ENCODE results near the gene ABCA4. TPM values are rescaled to one million over a fixed set of nuclear protein-coding genes. Genes with fewer than 3 reads are reported as not detected.
"Not testable (repeated sequence)": the region's sequence is repeated elsewhere in the genome, so short reads cannot be mapped to it uniquely, and the experiment has no call there.

ABCA4 gene
- total RNA-seq, 1 donor from 2014 or later, result 2.1 TPM

DNA sequence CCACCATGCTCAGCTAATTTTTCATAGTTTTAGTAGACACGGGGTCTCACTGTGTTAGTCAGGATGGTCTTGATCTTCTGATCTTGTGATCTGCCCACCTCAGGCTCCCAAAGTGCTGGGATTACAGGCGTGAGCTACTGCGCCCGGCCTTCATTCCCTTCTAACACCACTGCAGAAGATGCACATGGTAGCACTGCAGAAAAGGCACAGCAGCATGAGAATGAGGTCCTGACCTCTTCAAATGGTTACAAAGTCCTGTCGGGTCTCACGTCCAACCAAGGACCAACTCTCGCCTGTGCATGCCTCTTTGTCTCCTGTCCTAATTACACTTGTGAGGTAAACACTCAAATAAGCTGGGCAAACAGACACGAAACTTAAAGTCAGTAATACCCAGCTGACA is 128.8 kb downstream of the ABCA4 start:
- no peaks in the 10 kb centered on the region for H3K36me3 ChIP-seq (ENCODE audit: control insufficient read depth in 3 of 3, insufficient read depth in 3 of 3, low read length in 3 of 3)
- no peaks in the 10 kb centered on the region for H3K27me3 ChIP-seq (ENCODE audit: control insufficient read depth in 3 of 3, insufficient read depth in 3 of 3, low read length in 3 of 3)
- peaks cover 4 to 12% (median 8%) of the 10 kb centered on the region in 3 donors for H3K4me1 ChIP-seq (ENCODE audit: control insufficient read depth in 3 of 3, insufficient read depth in 3 of 3, low read length in 3 of 3)
- no peak overlapping the region for H3K27ac ChIP-seq (ENCODE audit: low read depth, low read length)
- no peak overlapping the region for H3K4me3 ChIP-seq (ENCODE audit: low read length in 3 of 3)
- H3K9me3 ChIP-seq (ENCODE audit: control insufficient read depth in 3 of 3, low read length in 3 of 3), result no peaks in the 10 kb centered on the region
- H3K9ac ChIP-seq (ENCODE audit: low read depth in 1 of 3, low read length in 3 of 3), result no peak overlapping the region

DNA sequence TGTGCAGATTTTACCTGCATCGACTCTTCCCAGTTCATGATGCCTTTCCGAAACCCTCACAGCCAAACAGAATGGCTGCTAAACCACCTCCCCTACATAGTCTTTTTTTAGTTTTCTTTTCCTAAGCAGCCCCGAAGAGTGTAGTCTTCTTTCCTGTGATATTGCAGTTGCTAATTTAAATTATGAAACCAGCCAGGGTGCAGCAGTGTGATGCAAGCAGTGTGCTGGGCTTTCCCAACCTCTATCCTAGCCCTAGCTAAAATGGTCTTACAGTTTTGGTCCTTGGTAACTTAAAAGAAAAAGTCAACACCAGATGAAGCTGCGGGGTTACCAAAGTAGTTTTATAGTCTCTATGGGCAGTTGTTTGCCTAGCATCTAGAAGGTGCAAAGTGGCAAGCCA is 129.7 kb downstream of the ABCA4 start:
- Histone ChIP-seq H3K4me1 (ENCODE audit: control insufficient read depth in 3 of 3, insufficient read depth in 3 of 3, low read length in 3 of 3) (peaks cover 4 to 12% (median 8%) of the 10 kb centered on the region in 3 donors), H3K27me3 (ENCODE audit: control insufficient read depth in 3 of 3, insufficient read depth in 3 of 3, low read length in 3 of 3) (no peaks in the 10 kb centered on the region), H3K9ac (ENCODE audit: low read depth in 1 of 3, low read length in 3 of 3) (no peak overlapping the region), H3K9me3 (ENCODE audit: control insufficient read depth in 3 of 3, low read length in 3 of 3) (no peaks in the 10 kb centered on the region), H3K27ac (ENCODE audit: low read depth, low read length) (no peak overlapping the region), H3K4me3 (ENCODE audit: low read length in 3 of 3) (no peak overlapping the region), H3K36me3 (ENCODE audit: control insufficient read depth in 3 of 3, insufficient read depth in 3 of 3, low read length in 3 of 3) (no peaks in the 10 kb centered on the region)

DNA sequence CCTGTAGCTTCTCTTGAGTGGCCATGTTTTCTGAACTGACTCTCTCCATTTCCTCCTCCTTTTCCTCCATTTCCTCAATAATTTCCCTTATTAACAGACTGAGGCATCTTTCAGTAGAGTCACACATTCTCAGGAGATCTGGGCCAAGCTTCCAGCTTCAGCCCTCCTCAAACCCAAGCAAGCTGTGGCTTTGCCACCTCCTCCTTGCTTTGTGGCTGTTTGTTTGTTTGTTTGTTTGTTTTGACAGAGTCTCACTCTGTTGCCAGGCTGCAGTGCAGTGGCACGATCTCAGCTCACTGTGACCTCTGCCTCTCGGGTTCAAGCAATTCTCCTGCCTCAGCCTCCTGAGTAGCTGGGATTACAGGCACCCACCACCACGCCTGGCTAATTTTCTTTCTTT is 130.5 kb downstream of the ABCA4 start:
- not testable (repeated sequence) for H3K27me3 ChIP-seq (ENCODE audit: control insufficient read depth in 3 of 3, insufficient read depth in 3 of 3, low read length in 3 of 3); H3K27ac ChIP-seq (ENCODE audit: low read depth, low read length); H3K9ac ChIP-seq (ENCODE audit: low read depth in 1 of 3, low read length in 3 of 3); H3K4me3 ChIP-seq (ENCODE audit: low read length in 3 of 3); H3K36me3 ChIP-seq (ENCODE audit: control insufficient read depth in 3 of 3, insufficient read depth in 3 of 3, low read length in 3 of 3); H3K9me3 ChIP-seq (ENCODE audit: control insufficient read depth in 3 of 3, low read length in 3 of 3)
- H3K4me1 ChIP-seq (ENCODE audit: control insufficient read depth in 3 of 3, insufficient read depth in 3 of 3, low read length in 3 of 3), result peaks cover 4 to 12% (median 8%) of the 10 kb centered on the region in 3 donors

DNA sequence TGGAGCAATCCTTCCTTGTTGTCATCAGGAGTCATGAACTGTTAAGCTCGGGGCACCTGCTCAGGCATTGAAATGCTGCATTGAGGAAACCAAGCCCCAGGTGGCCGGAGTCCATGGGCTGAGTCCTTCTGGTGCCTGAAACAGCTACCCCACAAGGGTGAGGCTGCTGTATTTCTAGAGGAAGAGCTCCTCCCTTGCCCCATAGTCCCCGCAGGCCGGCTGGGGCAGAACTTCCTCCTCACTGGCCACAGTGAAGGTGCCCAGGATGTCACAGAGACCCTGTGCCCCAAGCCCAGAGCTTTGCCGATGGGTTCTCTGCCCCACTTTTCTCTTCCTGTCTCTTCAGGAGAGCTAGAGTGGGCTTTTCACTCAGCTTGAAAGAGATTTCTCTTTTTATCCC is 130.9 kb downstream of the ABCA4 start:
- H3K27me3 ChIP-seq (ENCODE audit: control insufficient read depth in 3 of 3, insufficient read depth in 3 of 3, low read length in 3 of 3), result no peaks in the 10 kb centered on the region
- no peaks in the 10 kb centered on the region for H3K36me3 ChIP-seq (ENCODE audit: control insufficient read depth in 3 of 3, insufficient read depth in 3 of 3, low read length in 3 of 3)
- peaks cover 4 to 12% (median 8%) of the 10 kb centered on the region in 3 donors for H3K4me1 ChIP-seq (ENCODE audit: control insufficient read depth in 3 of 3, insufficient read depth in 3 of 3, low read length in 3 of 3)
- H3K9ac ChIP-seq (ENCODE audit: low read depth in 1 of 3, low read length in 3 of 3), result no peak overlapping the region
- no peak overlapping the region for H3K4me3 ChIP-seq (ENCODE audit: low read length in 3 of 3)
- no peaks in the 10 kb centered on the region for H3K9me3 ChIP-seq (ENCODE audit: control insufficient read depth in 3 of 3, low read length in 3 of 3)
- no peak overlapping the region for H3K27ac ChIP-seq (ENCODE audit: low read depth, low read length)

DNA sequence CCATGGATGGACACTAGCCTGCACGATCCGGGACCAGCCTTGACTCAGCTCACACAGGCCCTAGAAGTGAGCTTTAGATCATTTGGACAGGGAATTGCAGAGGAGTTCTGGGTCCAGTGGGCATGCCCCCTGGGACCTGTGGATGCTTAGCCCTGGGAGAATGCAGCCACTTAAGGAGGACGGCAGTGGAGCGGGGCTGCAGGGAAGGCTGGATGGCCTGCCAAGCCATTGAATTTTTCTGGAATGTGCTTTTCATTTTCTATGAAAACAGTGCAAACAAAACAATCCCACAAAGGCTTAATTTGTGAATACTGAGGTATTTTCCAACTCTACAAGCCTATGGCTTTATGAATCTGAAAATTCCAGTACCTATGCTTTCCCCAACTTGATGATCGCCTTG is 131.3 kb downstream of the ABCA4 start:
- Histone ChIP-seq H3K27me3 (ENCODE audit: control insufficient read depth in 3 of 3, insufficient read depth in 3 of 3, low read length in 3 of 3) (no peaks in the 10 kb centered on the region), H3K4me1 (ENCODE audit: control insufficient read depth in 3 of 3, insufficient read depth in 3 of 3, low read length in 3 of 3) (peaks cover 4 to 12% (median 8%) of the 10 kb centered on the region in 3 donors), H3K9me3 (ENCODE audit: control insufficient read depth in 3 of 3, low read length in 3 of 3) (no peaks in the 10 kb centered on the region), H3K27ac (ENCODE audit: low read depth, low read length) (no peak overlapping the region), H3K4me3 (ENCODE audit: low read length in 3 of 3) (no peak overlapping the region), H3K36me3 (ENCODE audit: control insufficient read depth in 3 of 3, insufficient read depth in 3 of 3, low read length in 3 of 3) (no peaks in the 10 kb centered on the region), H3K9ac (ENCODE audit: low read depth in 1 of 3, low read length in 3 of 3) (no peak overlapping the region)

DNA sequence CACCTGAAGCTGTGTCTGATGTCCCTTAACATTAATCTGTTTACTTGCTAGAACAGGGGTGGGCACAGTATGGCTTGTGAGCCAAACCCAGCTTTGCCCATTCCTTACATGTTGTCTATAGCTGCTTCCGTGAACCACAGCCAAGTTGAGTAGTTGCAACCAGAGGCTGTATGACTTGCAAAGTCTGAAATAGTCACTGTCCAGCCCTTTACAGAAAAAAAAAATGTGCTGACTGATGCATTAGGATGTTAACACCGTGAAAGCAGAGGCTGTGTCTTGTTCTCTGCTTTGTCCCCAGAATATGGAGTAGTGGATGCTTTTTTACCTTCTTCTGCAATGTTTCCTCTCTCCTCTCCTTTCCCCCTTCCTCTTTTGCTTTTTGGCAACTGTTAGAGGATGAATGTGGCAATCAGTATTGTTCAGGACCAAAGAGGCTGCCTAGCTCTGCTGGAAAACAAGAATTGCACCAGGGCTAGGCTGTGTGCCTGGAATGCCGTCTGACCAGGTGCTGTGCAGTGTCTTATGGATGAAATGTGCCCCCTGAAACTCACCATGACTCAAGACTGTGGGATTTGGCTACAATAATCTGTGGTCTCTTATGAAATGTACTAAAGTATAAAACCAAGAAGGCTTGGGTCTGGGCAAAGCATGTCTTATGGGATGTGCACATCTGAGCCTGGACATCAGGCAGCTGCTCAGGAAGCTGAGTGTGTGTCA is 132.2 kb downstream of the ABCA4 start:
- H3K27ac ChIP-seq (ENCODE audit: low read depth, low read length), result no peak overlapping the region
- no peaks in the 10 kb centered on the region for H3K27me3 ChIP-seq (ENCODE audit: control insufficient read depth in 3 of 3, insufficient read depth in 3 of 3, low read length in 3 of 3)
- H3K4me3 ChIP-seq (ENCODE audit: low read length in 3 of 3), result peak overlapping the region in 1 of 3 donors; percentile 6
- H3K9me3 ChIP-seq (ENCODE audit: control insufficient read depth in 3 of 3, low read length in 3 of 3), result no peaks in the 10 kb centered on the region
- no peak overlapping the region for H3K9ac ChIP-seq (ENCODE audit: low read depth in 1 of 3, low read length in 3 of 3)
- no peaks in the 10 kb centered on the region for H3K36me3 ChIP-seq (ENCODE audit: control insufficient read depth in 3 of 3, insufficient read depth in 3 of 3, low read length in 3 of 3)
- peaks cover 4 to 12% (median 8%) of the 10 kb centered on the region in 3 donors for H3K4me1 ChIP-seq (ENCODE audit: control insufficient read depth in 3 of 3, insufficient read depth in 3 of 3, low read length in 3 of 3)

DNA sequence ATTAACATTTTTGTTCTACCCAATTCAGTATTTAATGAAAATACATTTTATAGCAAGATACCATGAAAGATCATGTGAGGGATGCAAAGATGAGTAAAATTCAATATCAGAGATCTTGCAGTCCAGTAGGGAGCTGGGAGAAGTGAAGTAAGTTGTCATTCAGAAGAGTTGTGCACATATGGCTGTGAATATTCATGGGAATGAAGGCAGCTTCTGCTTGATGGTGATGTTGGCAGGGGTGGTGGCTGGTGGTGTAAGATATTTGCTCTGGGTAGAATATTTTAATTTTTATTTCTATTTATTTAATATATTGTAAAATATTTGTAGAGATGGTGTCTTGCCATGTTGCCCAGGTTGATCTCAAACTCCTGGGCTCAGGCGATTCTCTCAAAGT is 139.7 kb downstream of the ABCA4 start:
- Histone ChIP-seq H3K9me3 (ENCODE audit: control insufficient read depth in 3 of 3, low read length in 3 of 3) (no peaks in the 10 kb centered on the region), H3K27me3 (ENCODE audit: control insufficient read depth in 3 of 3, insufficient read depth in 3 of 3, low read length in 3 of 3) (no peaks in the 10 kb centered on the region), H3K36me3 (ENCODE audit: control insufficient read depth in 3 of 3, insufficient read depth in 3 of 3, low read length in 3 of 3) (no peaks in the 10 kb centered on the region), H3K27ac (ENCODE audit: low read depth, low read length) (no peak overlapping the region), H3K9ac (ENCODE audit: low read depth in 1 of 3, low read length in 3 of 3) (no peak overlapping the region), H3K4me1 (ENCODE audit: control insufficient read depth in 3 of 3, insufficient read depth in 3 of 3, low read length in 3 of 3) (peaks cover 7 to 21% (median 20%) of the 10 kb centered on the region in 3 donors), H3K4me3 (ENCODE audit: low read length in 3 of 3) (no peak overlapping the region)

DNA sequence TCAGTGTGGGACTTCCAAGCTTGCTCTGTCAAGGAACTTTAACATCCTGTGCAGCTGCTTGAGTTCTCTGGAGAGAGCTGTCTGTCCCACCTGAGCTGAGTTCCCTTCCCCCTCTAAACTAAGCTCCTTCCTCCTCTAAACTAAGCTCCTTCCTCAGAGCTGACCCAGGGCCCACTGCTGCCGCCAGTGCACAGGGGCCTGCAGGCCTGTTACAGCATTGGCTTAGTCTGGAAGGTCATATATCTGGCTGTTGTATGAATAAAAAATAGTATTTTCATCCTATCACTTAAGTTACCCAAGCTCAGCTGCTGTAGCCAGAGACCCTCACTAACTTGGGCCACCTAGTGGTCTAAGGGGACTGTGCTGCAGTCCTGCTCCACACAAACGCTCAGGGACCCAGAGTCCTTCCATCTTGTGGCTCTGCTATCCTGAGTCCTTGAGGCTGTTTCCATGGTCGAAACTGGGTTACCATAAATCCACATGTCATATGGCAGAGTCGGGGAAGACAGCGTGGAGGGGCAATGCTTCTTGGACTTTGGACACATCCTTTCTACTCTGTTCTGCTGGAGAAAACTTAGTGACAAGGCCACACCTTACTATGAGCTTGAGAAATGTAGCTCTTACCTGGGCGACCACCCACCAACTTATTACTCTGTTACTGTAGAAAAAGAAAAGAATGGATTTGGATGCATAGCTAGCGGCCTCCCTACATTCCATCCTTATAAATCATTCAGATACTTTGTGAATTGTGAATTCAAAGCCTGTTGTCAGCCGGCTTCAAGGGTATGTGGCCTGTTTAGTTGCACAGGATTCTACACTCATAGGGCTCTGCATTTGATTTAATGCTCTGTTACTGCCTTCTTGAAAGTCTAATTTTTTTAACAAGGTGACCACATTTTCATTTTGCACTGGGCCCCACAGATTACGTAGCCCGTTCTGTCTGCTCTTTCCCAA is 140.4 kb downstream of the ABCA4 start:
- H3K9ac ChIP-seq (ENCODE audit: low read depth in 1 of 3, low read length in 3 of 3), result no peak overlapping the region
- no peaks in the 10 kb centered on the region for H3K27me3 ChIP-seq (ENCODE audit: control insufficient read depth in 3 of 3, insufficient read depth in 3 of 3, low read length in 3 of 3)
- no peaks in the 10 kb centered on the region for H3K36me3 ChIP-seq (ENCODE audit: control insufficient read depth in 3 of 3, insufficient read depth in 3 of 3, low read length in 3 of 3)
- H3K4me3 ChIP-seq (ENCODE audit: low read length in 3 of 3), result no peak overlapping the region
- no peaks in the 10 kb centered on the region for H3K9me3 ChIP-seq (ENCODE audit: control insufficient read depth in 3 of 3, low read length in 3 of 3)
- H3K4me1 ChIP-seq (ENCODE audit: control insufficient read depth in 3 of 3, insufficient read depth in 3 of 3, low read length in 3 of 3), result peaks cover 7 to 22% (median 21%) of the 10 kb centered on the region in 3 donors
- H3K27ac ChIP-seq (ENCODE audit: low read depth, low read length), result peak overlapping the region; percentile 61

DNA sequence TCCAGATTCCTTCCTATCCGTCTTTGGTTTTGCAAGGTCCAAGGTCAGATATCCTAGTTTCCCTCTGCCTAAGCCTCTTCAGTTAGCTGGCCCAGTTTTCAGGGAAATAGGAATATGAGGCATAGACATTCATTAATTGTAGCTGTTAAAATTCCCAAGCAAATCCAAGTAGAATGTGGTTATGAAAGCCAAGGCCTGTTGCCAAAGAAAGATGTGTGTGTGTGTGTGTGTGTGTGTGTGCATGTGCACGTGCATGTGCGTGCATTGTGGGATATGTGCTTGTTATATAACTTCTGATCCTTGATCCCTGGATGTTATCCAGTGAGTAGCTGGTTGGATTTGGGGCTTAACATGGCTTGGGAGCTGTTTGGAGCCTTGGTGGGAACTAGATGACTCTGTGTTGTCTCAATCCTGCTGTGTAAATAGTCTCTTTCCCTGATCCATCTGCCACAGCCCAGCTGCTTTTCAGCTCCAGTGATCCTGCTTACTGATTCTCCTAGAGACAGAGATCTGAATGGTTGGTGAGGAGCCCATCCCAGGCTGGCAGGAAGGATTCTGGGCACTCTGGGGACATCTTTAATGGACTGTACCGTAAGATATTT is 141.1 kb downstream of the ABCA4 start:
- H3K4me3 ChIP-seq (ENCODE audit: low read length in 3 of 3), result no peak overlapping the region
- no peaks in the 10 kb centered on the region for H3K9me3 ChIP-seq (ENCODE audit: control insufficient read depth in 3 of 3, low read length in 3 of 3)
- no peaks in the 10 kb centered on the region for H3K27me3 ChIP-seq (ENCODE audit: control insufficient read depth in 3 of 3, insufficient read depth in 3 of 3, low read length in 3 of 3)
- peaks cover 7 to 22% (median 21%) of the 10 kb centered on the region in 3 donors for H3K4me1 ChIP-seq (ENCODE audit: control insufficient read depth in 3 of 3, insufficient read depth in 3 of 3, low read length in 3 of 3)
- peak overlapping the region; percentile 61 for H3K27ac ChIP-seq (ENCODE audit: low read depth, low read length)
- H3K9ac ChIP-seq (ENCODE audit: low read depth in 1 of 3, low read length in 3 of 3), result no peak overlapping the region
- no peaks in the 10 kb centered on the region for H3K36me3 ChIP-seq (ENCODE audit: control insufficient read depth in 3 of 3, insufficient read depth in 3 of 3, low read length in 3 of 3)
